ENCODE data around the gene CFAP58.

Gene CFAP58

GRCh38 chr10:104368381-104368780, 14.7 kb downstream of the CFAP58 start:
- no peak overlapping the region for H3K4me3 Mint-ChIP-seq
- H3K27ac Mint-ChIP-seq = no peak overlapping the region
- H3K4me1 Mint-ChIP-seq = no peaks in the 10 kb centered on the region
- peaks cover 9% of the 10 kb centered on the region for H3K27me3 Mint-ChIP-seq
- H3K36me3 Mint-ChIP-seq = no peaks in the 10 kb centered on the region
- no peaks in the 10 kb centered on the region for H3K9me3 Mint-ChIP-seq

- Mint-ChIP-seq H3K9me3 (no peaks in the 10 kb centered on the region), H3K27ac (no peak overlapping the region), H3K4me1 (no peaks in the 10 kb centered on the region), H3K36me3 (no peaks in the 10 kb centered on the region), H3K27me3 (peaks cover 16% of the 10 kb centered on the region), H3K4me3 (no peak overlapping the region)
These were observed 18.1 kb downstream of the CFAP58 start for GRCh38 chr10:104371753-104372152.

DNA sequence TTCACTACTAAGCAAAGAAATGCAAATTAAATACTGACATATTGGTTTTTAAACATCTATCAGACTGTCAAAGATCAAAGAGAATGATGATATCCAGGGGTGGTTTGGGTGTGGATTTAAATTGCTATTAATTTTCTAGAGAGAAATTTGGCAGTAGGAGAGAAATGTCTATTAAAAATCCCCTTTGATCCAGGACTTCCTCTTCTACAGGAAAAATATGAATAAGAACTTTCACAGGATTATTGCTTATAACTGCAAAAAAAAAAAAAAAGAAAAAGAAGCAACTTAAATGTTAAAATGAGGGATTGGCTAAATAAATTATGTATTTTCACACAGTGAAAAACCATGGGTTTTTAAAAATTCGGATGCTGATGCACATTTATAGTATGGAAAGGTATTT, 21.0 kb downstream of the CFAP58 start:
- Mint-ChIP-seq H3K27me3 (peaks cover 16% of the 10 kb centered on the region), H3K4me1 (no peaks in the 10 kb centered on the region), H3K4me3 (no peak overlapping the region), H3K27ac (no peak overlapping the region), H3K36me3 (no peaks in the 10 kb centered on the region), H3K9me3 (no peaks in the 10 kb centered on the region)

DNA sequence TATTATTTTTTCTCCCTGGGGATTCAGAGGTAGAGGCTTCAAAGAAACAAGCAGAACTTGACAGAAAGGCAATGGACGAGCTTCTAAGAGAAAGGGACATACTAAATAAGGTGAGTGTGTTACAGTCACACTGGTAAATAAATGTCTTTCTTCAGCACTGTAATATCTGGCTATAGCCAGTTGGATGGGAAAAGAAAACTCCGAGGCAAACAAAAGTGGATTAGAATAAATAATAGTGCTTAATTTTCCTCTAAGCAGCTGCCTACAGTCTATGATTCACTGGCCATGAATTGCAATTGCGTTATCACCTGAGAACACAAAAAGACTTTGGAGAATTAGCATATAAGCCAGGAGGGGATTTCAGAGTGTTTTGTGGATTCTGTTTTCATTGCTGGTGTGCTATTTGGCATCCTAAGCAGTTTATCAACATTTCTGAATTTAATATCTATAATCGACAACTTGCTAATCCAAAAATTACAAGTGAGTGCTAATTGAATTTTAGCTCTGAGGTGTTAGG, 23.2 kb downstream of the CFAP58 start:
- Mint-ChIP-seq H3K27ac (no peak overlapping the region), H3K36me3 (no peaks in the 10 kb centered on the region), H3K4me1 (no peaks in the 10 kb centered on the region), H3K9me3 (no peaks in the 10 kb centered on the region), H3K4me3 (no peak overlapping the region), H3K27me3 (peaks cover 17% of the 10 kb centered on the region)

- Mint-ChIP-seq H3K4me1 (no peaks in the 10 kb centered on the region), H3K4me3 (no peak overlapping the region), H3K27me3 (peaks cover 9% of the 10 kb centered on the region), H3K36me3 (no peaks in the 10 kb centered on the region), H3K9me3 (peaks cover 3% of the 10 kb centered on the region), H3K27ac (no peak overlapping the region)
These were observed 26.7 kb downstream of the CFAP58 start for GRCh38 chr10:104380336-104380735.

DNA sequence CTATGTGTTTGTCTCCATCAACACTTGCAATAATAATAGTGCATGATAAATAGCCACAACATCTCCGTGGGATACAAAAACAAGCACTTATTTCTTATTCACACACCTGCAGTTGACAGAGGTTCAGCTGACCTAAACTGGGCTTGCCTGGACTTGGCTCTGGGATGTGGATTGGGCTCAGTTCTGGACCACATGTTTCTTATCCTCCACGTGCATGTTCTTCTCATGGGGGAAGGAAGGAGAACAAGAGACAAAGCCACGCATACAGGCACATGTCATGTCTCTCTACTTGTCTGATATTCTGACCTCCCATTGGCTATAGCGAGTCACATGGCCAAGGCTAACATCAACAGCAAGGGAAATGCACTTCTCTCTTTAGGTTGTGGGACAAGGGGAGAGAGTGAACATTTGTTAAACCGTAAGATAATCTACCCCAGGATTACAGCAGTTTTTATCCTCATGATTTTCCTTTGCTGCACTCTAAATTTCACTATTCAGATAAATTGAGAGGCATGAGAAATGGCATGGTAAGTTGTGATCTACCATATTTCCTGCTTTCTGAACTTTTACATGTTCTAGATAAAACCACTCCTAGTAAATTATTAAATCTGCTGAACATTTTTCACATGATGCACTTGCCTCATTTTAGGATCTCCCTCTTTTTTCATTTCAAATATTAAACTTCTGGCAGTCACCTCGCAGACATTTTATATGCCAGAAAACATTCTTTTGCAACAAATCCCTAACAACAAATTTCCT, 33.7 kb downstream of the CFAP58 start:
- Mint-ChIP-seq H3K4me1 (peaks cover 16% of the 10 kb centered on the region), H3K4me3 (no peak overlapping the region), H3K36me3 (peaks cover 1% of the 10 kb centered on the region), H3K9me3 (peaks cover 6% of the 10 kb centered on the region), H3K27me3 (peaks cover 6% of the 10 kb centered on the region), H3K27ac (no peak overlapping the region)

GRCh38 chr10:104388830-104389229, 35.2 kb downstream of the CFAP58 start:
- peaks cover 12% of the 10 kb centered on the region for H3K27me3 Mint-ChIP-seq

DNA sequence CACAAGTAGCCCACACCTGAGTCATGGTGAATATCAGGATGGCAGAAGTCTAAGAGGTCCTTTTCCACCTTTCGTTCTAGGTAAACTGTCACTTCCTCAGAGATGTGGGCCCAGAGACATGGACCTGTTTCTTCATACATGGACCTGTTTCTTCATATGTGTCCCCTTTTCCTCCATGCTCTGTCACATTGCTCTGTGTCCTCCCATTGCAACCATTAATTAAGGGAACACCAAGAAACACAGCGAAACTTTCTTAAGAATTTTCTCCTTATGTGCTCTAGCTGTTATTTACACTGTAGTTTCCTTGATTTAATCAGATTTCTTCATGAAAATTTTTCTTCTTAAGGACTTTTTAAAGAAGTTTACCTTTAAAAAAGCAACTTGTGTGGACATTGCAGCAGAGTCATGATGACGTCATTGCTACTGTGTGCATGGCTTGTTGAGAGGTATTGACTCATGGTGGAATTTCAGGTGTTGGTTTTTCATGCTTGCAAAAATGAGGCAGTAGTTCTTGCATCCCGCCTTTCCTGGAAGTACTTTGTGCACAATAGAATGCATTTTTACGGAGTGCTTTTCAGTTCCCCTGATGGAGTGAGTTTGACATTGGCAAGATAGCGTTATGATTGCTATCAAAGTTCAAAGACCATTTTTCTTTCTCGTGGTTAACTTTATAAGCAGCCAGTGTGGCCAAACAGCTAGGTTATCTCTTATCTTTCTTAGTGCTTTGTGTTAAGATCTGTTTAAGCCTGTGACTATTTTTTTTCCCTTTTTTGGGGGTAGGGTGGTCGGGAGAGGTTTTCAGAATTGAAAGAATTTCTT, 37.7 kb downstream of the CFAP58 start:
- Mint-ChIP-seq H3K27me3 (peaks cover 17% of the 10 kb centered on the region), H3K36me3 (peaks cover 1% of the 10 kb centered on the region), H3K9me3 (no peaks in the 10 kb centered on the region), H3K4me3 (no peak overlapping the region), H3K27ac (no peak overlapping the region), H3K4me1 (peaks cover 16% of the 10 kb centered on the region)

More at GRCh38 chr10:104388830-104389229, 35.2 kb downstream of the CFAP58 start:
- no peak overlapping the region for H3K27ac Mint-ChIP-seq
- no peak overlapping the region for H3K4me3 Mint-ChIP-seq
- H3K9me3 Mint-ChIP-seq = peaks cover 6% of the 10 kb centered on the region
- peaks cover 1% of the 10 kb centered on the region for H3K36me3 Mint-ChIP-seq
- H3K4me1 Mint-ChIP-seq = peaks cover 16% of the 10 kb centered on the region

DNA sequence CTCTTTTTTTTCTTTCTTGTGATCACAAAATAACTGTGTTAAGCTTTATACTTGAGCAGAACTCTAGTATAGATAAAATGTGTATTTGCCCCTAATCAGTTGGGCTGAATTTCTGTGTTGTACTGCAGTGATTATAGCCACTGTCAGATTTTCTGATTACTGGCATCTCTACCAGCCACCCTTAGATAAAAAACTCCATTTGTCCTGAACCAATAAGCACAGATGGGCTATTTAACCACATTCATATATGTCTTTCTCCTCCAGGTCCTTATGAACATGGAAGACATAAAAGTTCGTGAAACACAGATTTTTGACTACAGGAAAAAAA, 38.3 kb downstream of the CFAP58 start:
- no peak overlapping the region for H3K4me3 Mint-ChIP-seq
- no peak overlapping the region for H3K27ac Mint-ChIP-seq
- H3K27me3 Mint-ChIP-seq = peaks cover 17% of the 10 kb centered on the region
- peaks cover 16% of the 10 kb centered on the region for H3K4me1 Mint-ChIP-seq
- no peaks in the 10 kb centered on the region for H3K9me3 Mint-ChIP-seq
- H3K36me3 Mint-ChIP-seq = no peaks in the 10 kb centered on the region

DNA sequence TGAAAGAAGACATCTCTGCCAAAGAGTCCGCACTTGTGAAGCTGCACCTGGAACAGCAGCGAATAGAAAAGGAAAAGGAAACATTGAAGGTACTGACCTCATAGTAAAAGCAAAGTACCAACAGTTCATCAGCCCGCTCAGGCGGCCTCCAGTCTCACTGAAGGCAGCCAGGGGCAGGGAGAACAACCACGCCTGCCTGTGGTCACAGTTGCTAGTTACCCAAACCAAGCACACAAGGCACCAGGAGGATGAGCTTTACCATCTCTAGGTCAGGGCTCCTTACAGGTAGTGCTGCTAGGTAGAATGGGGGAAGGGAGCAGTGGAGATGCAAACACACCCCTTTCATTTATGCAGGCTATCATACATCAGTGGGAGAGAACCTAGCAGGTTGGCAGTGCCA, 39.8 kb downstream of the CFAP58 start:
- peaks cover 6% of the 10 kb centered on the region for H3K4me1 Mint-ChIP-seq
- H3K9me3 Mint-ChIP-seq = no peaks in the 10 kb centered on the region
- peaks cover 20% of the 10 kb centered on the region for H3K27me3 Mint-ChIP-seq
- no peaks in the 10 kb centered on the region for H3K36me3 Mint-ChIP-seq
- no peak overlapping the region for H3K4me3 Mint-ChIP-seq
- H3K27ac Mint-ChIP-seq = no peak overlapping the region

GRCh38 chr10:104396581-104396980, 42.9 kb downstream of the CFAP58 start:
- no peaks in the 10 kb centered on the region for H3K9me3 Mint-ChIP-seq
- no peak overlapping the region for H3K4me3 Mint-ChIP-seq
- no peaks in the 10 kb centered on the region for H3K36me3 Mint-ChIP-seq
- peaks cover 27% of the 10 kb centered on the region for H3K27me3 Mint-ChIP-seq
- H3K4me1 Mint-ChIP-seq = peaks cover 3% of the 10 kb centered on the region
- no peak overlapping the region for H3K27ac Mint-ChIP-seq

DNA sequence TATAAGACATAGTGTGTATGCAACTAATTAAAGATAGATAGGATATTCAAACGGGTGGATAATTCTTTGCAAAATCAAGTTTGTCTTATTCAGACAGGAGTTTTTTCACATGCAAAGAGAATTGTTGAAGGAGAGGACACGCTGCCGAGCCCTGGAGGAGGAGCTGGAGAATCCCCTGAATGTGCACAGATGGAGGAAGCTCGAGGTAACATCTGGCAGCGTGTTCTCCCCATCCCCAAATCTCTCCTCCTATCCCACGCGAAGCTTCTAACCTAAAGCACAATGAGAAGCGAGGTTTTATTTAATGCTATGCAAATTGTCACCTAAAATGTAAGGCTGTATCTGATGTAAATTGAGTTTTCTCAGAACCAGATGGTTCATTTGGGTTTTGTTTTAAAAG, 50.0 kb downstream of the CFAP58 start:
- Mint-ChIP-seq H3K4me3 (no peak overlapping the region), H3K9me3 (no peaks in the 10 kb centered on the region), H3K27me3 (peaks cover 18% of the 10 kb centered on the region), H3K36me3 (no peaks in the 10 kb centered on the region), H3K27ac (no peak overlapping the region), H3K4me1 (no peaks in the 10 kb centered on the region)

DNA sequence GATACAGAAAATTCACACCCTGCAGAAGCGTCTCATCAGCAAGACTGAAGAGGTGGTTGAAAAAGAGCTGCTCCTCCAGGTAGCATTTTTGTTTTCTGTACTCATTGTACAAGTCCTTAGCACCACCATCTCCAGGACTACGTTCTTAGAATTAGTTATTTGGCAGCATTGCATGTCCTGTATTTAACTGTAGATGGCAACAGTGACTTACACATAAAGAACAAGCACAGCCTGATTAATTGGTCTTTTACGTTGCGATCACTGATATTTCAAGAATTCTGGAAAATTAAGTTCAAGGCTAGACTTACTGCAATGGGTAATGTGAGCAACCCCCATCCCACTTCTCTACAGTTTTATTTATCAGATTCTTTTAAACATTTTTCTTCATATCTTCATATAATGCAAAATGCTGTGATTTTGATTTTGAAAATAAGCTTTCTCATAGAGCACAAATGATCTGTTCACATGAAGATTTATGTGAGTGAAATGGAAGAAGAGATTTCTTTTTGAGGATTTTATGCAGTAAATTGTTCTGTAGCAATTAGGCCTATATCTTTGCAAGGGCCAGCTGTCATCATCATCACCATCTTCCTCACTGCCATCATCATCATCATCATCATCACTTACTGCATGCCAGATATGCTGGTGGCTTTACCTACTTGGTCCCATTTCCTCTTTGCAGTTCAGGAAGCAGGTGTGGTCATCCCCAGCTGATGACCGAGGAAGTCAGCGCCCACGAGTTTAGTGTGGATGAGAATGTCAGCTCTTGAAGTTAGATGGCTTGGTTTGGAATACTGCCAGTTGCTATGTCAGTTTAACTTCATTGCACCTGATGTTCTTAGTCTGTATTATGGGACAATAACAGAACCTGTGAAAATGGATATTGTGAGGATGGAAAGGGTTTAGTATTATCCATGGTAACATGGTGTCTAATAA, 53.4 kb downstream of the CFAP58 start:
- H3K9me3 Mint-ChIP-seq = no peaks in the 10 kb centered on the region
- no peaks in the 10 kb centered on the region for H3K36me3 Mint-ChIP-seq
- peaks cover 9% of the 10 kb centered on the region for H3K27me3 Mint-ChIP-seq
- H3K4me1 Mint-ChIP-seq = no peaks in the 10 kb centered on the region
- no peak overlapping the region for H3K27ac Mint-ChIP-seq
- no peak overlapping the region for H3K4me3 Mint-ChIP-seq

- Mint-ChIP-seq H3K4me1 (no peaks in the 10 kb centered on the region), H3K36me3 (no peaks in the 10 kb centered on the region), H3K9me3 (no peaks in the 10 kb centered on the region), H3K27me3 (peaks cover 10% of the 10 kb centered on the region), H3K4me3 (no peak overlapping the region), H3K27ac (no peak overlapping the region)
These were observed 59.9 kb downstream of the CFAP58 start for GRCh38 chr10:104413528-104413927.

DNA sequence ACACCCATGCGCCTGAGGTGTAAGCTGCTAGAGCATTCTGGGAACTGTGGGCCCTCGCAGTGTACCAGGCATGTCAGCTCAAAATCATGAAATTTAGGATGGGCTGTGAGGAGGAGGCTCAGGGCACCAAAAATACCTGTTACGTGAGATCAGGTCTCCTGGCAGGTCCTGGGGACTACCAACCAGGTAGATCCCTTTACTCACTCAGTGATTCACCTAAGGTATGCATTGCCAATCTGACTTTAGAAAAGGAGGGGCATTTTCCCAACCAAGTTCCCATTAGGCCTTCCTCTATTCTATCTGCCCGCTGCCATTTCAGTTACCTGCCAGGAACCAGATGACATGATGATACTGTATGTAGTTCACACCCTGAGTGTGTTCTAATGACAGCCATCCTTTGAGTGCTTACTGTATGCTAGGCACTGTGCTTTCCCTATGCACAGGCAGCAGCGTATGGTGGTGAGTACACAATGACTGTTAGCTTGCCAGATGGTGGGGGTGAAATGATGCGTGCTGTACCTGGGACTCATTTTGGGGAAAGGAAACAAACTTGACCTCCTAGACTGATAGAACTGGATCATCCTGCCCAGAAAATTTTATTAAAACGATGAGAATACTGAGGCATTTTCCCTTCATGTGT, 62.0 kb downstream of the CFAP58 start:
- no peak overlapping the region for H3K4me3 Mint-ChIP-seq
- H3K27ac Mint-ChIP-seq = no peak overlapping the region
- H3K27me3 Mint-ChIP-seq = peaks cover 10% of the 10 kb centered on the region
- H3K36me3 Mint-ChIP-seq = no peaks in the 10 kb centered on the region
- H3K9me3 Mint-ChIP-seq = no peaks in the 10 kb centered on the region
- H3K4me1 Mint-ChIP-seq = no peaks in the 10 kb centered on the region
